ENCODE results near the gene TBP.
"Not testable (repeated sequence)": the region's sequence is repeated elsewhere in the genome, so short reads cannot be mapped to it uniquely, and the experiment has no call there.

TBP gene

GRCh38 chr6:170536671-170537070 is 17.5 kb upstream of the TBP start:
- no peak for DNase-seq

- no peak for DNase-seq
Measured at GRCh38 chr6:170537329-170537728, 16.8 kb upstream of the TBP start.

GRCh38 chr6:170542031-170542719 is 12.0 kb upstream of the TBP start:
- DNase-seq = no peak

GRCh38 chr6:170545405-170545804 is 8.8 kb upstream of the TBP start:
- no peak for DNase-seq

GRCh38 chr6:170552765-170553533 is 1.2 kb upstream of the TBP start, which contains the start of gene PSMB1:
Gene PSMB1 (minus strand): TSS chr6:170553307. CDS start chr6:170553242, 65 bp downstream.
- DNase-seq = peak; percentile 86

- no peak for DNase-seq
Measured at GRCh38 chr6:170553534-170554012, 596 bp upstream of the TBP start.

GRCh38 chr6:170554796-170555137 is 598 bp downstream of the TBP start:
- no peak for DNase-seq

- DNase-seq = no peak
Measured at GRCh38 chr6:170555305-170555704, 1.1 kb downstream of the TBP start.

GRCh38 chr6:170561555-170561954 is 7.4 kb downstream of the TBP start:
- DNase-seq = no peak

GRCh38 chr6:170564936-170565530 is 10.9 kb downstream of the TBP start:
- DNase-seq = no peak

- no peak for DNase-seq
Measured at GRCh38 chr6:170572704-170573466, 18.7 kb downstream of the TBP start.

GRCh38 chr6:170575250-170575649 is 21.1 kb downstream of the TBP start:
- no peak for DNase-seq

- no peak for DNase-seq
Measured at GRCh38 chr6:170578909-170579308, 24.7 kb downstream of the TBP start.

- no peak for DNase-seq
Measured at GRCh38 chr6:170583756-170584180, 29.6 kb downstream of the TBP start.

- peak; percentile 88 to 90 for DNase-seq
Measured at GRCh38 chr6:170584181-170584953, 30.2 kb downstream of the TBP start, which contains the start of gene PDCD2. Gene PDCD2 (minus strand): TSS chr6:170584637. CDS start chr6:170584581, 56 bp downstream.

- no peak for DNase-seq
Measured at GRCh38 chr6:170584954-170585498, 30.9 kb downstream of the TBP start.

- no peak for DNase-seq
Measured at GRCh38 chr6:170590725-170591124, 36.6 kb downstream of the TBP start.

- DNase-seq = no peak
Measured at GRCh38 chr6:170596426-170596825, 42.3 kb downstream of the TBP start.

GRCh38 chr6:170597278-170597677 is 43.1 kb downstream of the TBP start:
- no peak for DNase-seq

GRCh38 chr6:170605574-170606259 is 51.5 kb downstream of the TBP start:
- DNase-seq = no peak

GRCh38 chr6:170609225-170609624 is 55.1 kb downstream of the TBP start:
- DNase-seq = not testable (repeated sequence)
